ENCODE results near the gene CLCN3.
"Not testable (repeated sequence)": the region's sequence is repeated elsewhere in the genome, so short reads cannot be mapped to it uniquely, and the experiment has no call there.

Gene CLCN3

DNA sequence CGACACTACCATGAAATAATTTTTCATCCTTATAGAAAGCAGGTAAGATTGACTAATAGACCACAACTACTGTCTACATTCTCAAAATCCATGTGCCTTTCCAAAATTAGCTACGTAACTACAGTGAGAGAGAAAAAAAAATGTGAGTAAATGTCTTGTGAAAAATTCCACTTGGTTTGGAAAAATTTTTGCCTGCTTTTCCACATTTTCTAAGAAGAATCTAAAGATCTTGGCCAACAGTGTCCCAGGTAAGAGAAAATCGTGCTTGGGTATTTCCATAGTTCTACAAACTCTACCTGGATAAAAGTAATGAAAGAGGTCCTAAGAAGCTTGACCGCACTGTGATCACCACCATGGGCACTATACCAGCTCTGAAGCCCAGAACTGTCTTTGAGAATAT is 1.4 kb upstream of the CLCN3 start:
- DNase-seq, result no peak

DNA sequence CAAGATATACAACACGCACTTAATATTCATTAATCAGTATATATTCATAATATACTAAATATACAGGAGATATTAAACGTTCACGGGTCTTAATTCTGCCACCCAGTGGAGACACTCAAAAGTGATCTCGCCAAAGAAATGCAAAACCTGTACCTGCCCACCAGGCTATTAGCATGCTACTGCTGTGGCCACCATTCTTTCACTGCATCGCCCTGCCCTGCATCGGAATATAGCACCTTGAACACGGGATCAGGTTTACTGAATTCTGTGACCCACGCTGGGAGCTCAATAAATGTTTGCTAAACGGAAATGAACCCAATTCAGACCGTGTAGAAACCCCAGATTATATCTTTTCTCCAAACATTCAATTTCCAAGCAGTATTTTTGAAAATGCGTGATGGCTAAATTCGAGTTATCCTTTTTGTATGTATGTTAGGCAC is 840 bp upstream of the CLCN3 start:
- peak; percentile 38 for DNase-seq

DNA sequence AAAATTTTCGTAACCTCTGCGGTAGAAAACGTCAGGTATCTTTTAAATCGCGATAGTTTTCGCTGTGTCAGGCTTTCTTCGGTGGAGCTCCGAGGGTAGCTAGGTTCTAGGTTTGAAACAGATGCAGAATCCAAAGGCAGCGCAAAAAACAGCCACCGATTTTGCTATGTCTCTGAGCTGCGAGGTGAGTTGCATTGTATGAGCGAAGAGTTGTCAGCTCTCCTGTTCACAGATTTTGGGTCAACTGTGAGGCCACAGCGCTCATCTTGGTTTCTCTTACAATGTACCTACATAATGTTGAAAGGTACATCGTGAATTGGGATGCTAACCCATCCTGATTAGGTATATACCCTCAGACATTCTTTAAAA is 486 bp downstream of the CLCN3 start:
- DNase-seq, result no peak

DNA sequence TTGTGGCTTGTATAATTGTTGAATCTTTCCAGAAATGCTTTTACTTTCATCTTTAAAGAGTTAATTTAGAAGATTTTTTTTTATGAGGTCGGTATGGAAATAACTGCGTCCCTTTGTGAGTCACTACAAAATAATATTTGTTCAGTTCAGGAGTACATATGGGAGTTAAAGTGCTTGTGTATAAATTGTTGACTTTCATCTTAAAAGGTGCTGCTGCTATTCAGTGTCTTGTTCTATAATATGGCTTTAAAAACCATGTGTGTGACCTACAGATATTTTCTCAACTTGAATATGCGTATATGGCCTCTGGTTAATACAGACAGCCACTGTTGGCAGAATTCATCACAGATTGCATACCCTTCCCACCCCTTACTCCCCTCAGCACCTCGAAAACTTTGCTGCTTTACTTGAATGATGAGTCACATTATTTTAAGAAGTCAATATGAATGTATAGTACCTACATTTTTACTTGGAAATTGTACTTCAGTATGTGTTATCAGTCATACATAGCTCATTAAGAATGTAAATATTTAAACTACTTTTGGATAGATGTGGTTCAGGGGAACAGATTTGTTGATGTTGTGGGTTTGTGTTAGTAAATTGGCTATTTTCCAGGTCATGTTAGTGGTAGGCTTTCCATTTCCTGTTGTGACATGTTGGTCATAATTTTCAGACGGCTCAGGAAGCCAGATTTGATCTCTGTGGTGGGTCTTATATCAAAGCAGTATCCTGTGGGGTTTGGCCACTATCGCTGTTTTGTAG is 1.5 kb downstream of the CLCN3 start:
- DNase-seq, result peak; percentile 69

DNA sequence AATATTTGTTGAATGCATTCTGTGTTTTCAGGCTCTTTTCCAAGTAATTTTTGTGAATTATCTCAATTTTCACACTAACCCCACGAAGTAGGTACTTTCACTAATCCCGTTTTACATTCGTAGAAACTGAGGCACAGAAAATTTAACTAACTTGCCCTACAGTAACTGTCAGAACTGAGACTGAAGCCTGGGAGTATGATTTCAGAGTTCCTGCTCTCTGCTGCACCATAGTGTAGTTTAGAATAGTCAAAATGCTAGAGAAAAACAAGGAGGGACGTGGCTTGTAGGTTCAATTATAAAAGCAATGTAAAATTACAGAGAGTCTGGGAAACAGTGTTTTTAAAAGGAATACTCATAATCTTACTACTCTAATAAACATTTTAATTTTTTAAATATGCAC is 2.2 kb downstream of the CLCN3 start:
- no peak for DNase-seq

DNA sequence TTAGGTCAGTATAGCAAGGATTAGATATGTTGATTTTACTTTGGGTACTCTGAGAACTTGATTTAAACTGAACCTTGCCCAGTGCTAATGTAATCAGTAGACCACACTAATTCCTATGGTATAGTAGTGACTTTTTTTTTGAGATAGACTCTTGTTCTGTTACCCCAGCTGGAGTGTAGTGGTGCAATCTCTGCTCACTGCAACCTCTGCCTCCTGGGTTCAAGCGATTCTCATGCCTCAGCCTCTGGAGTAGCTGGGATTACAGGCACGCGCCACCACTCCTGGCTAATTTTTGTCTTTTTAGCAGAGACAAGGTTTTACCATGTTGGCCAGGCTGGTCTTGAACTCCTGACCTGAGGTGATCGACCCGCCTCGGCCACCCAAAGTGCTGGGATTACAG is 3.6 kb downstream of the CLCN3 start:
- DNase-seq, result not testable (repeated sequence)

DNA sequence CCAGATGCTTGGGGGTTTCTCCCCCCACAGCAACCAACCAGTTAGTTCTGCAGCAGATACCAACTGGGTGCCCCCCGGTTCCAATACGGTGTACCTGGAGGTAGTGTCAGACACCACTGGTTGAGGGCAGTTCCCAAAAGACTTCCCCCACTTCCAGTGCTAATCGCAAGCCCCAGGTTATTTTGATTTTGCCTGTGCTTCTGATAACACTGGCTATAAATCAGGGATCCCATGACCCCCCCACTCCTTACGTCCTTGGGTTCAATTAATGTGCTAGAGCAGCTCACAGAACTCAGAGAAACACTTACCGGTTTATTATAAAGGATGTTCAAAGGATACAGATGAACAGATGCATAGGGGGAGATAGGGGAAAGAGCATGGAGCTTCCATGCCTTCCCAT is 5.5 kb downstream of the CLCN3 start:
- no peak for DNase-seq

DNA sequence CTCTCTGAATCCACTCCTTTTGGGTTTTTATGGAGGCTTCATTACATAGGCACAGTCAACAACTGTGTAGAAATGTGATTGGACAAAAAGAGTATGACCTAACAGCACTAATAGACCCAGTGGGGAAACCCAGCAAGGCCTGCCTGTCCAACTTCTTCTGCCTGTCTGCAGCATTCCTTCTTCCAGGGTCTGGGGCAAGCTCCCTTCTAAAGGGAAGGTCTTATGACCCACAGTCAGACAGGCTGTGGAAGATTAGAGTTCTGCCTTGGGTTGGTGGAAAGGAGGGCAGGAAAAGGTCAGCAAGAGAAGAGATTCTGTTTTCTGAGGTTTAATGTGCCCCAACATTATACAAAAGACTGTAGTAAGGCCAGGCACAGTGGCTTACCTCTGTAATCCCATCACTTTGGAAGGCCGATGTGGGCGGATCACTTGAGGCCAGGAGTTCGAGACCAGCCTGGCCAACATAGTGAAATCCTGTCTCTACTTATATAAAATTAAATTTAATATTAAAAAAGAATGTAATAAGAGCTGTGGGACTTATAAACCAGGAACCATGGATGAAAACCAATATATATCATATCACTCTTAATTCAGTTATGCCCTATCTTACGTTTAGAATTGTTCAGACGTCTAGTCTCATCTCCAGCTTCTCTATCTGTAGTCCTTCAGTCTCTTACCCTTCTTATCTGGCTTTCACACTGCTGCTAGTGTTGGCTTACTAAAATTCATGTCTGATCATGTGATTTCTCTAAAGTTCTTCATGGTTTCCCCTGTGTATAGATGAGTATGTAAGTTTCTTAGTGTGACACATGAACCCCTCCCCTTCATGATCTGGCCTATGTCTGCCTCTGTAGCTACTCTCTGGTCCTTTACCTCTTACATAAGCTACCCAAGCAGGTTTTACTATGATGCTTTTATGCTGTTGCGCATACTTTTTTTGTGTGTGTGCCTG is 6.2 kb downstream of the CLCN3 start:
- DNase-seq, result no peak

DNA sequence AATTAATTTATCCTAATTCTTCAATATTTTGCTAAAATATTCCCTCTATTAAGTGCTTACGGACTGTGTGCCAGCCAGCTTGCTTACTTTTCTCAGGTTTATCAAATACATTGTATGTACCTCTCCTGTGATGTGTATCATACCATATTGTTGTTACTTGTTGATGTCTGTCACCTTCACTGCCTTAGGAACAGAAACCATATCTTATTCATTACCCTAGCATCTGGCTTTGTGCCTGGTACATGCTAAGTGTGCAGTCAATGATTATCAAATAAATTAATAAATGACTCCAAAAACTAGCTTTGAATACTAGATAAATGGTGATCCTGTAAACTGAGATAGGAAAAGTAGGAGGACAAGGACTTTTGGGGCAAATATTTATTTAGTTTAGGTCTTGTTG is 6.9 kb downstream of the CLCN3 start:
- DNase-seq, result no peak

DNA sequence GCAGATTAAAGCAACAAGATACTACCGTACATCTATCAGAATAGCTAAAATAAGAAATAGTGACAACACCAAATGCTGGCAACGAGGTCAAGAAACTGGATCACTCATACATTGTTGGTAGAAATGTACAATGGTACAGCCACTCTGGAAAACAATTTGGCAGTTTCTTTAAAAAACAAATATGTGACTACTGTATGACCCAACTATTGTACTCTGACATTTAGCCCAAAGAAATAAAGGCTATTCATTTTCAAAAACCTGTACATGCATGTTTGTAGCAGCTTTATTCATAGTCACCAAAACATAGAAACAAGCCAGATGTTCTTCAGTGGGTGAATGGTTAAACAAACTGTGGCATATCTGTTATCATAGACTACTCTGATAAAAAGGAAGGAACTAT is 8.2 kb downstream of the CLCN3 start:
- DNase-seq, result no peak

DNA sequence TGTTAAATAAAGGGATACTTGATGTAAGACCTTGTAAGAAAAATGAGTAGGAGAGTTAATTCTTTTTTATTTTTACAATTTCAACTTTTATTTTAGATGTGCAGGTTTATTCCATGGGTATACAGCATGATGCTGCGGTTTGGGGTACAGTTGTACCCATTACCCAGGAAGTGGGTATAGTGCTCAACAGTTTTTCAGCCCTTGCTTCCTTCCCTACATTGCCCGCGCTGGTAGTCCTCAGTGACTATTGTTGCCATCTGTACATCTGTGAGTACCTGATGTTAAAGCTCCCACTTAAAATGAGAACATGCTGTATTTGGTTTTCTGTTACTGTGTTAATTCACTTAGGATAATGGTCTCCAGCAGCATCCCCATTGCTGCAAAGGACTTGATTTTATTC is 9.7 kb downstream of the CLCN3 start:
- DNase-seq, result no peak

DNA sequence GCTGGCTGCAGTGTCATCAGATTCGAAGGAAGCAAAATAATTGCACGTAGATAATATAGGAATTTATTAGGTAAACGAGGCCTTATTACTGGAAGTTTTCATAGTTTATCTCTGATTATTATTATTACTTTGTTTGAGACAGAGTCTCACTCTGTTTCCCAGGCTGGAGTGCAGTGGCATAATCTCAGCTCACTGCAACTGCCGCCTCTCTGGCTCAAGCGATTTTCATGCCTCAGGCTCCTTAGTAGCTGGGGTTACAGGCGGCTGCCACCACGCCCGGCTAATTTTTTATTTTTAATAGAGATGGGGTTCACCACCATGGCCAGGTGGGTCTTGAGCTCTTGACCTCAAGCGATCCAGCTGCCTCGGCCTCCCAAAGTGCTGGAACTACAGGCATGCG is 12.5 kb downstream of the CLCN3 start:
- DNase-seq, result no peak

DNA sequence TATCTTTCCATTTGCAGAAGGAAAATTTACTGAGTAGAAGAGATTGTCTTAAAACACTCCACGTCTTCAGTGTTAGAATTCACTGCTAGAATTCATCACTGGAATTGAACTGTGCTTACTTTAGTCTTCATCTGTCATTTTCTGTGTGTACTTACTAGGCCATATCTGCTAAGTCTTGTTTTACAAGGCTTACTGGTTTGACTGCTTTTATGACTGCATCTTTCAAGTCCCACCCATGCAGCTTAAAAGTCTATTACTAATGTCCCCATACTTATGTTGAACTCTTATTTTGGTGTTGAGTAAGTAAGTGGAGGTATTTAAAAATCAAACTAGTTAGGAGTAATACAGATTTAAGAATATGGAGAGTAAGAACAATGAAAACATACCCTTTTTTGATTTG is 14.6 kb downstream of the CLCN3 start:
- no peak for DNase-seq

DNA sequence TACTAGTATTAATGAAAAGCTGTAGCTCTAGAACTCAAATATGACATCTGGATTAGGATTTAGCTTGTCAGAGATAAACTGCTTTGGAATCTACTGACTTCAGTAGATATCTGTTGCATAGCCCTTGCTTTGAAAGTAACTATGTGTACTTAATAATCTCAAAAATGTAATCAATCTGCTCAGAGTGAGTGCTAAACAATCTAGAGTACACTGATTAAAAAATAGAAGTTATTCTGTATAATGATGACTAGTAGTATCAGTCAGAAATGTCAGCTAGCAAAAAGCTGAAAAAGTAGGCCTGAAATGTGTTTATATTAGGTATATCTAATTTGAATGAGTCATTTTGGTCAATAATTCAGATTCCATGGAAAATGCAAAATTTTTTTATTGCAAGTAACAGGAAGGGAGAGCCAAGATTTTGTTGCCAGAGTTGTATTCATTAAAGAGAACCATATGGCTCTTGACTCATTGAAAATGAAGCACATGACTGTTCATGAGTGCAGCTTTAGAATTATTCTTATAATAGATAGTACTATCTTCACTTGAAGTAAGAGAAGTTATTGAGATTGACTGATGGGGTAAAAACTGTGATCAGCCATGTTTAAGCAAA is 20.0 kb downstream of the CLCN3 start:
- peak; percentile 89 for DNase-seq

DNA sequence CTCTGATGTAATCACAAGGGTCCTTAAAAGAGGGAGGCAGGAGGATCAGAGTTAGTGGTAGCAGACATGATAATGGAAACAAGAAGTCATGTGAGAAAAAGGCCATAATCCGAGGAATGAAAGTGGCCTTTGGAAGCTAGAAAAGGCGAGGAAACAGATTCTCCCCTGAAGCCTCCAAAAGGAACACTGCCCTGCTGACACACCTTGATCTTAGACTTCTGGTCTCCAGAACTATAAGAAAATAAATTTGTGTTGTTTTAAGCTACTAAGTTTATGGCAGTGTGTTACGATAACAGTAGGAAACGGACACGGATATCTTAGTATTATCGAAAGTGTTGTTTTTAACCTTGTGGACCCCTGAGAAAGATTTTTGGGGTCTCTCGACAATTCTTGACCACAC is 24.4 kb downstream of the CLCN3 start:
- no peak for DNase-seq

DNA sequence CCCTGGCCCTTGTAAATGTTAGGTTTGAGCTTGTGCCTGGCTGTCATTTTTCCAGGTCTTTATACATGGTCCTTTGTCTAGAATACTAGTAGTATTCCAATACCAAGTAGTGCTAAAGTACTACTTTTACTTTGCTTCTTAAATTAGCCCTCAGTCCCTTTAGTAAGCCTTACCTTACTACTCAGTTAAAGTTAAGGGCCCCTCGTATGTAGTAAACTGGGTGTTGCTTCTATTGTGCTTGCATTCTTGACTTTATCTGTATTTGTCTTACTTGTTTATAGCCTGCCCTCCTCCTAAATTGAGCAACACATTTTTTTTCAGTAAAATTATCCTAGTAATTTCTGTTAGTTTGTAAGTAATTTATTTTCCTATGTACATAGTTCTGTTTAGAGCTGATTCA is 25.2 kb downstream of the CLCN3 start:
- DNase-seq, result no peak

DNA sequence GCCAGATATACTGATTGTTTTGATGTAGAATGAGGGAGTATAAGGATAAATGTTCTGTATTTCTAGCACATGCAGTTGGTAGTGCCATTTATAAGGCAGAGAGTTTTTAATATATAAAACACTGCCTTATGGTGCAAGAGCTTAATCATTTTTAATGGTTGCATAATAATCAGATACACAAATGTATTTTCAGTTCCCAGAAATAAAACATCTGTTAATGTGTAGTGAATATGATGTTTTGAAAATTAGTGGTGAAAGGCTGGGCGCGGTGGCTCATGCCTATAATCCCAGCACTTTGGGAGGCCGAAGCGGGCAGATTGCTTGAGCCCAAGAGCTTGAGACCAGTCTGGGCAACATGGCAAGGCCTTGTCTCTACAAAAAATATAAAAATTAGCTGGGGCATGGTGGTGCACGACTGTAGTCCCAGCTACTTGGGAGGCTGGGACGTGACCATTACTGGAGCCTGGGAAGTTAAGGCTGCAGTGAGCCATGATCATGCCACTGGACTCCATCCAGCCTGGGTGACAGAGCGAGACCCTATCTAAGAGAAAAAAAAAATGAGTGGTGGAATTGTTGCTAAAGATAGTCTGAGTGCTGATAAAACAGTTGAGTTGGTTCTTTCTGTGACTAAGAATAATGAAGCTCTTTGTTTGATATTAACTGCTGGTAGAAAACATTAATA is 29.3 kb downstream of the CLCN3 start:
- no peak for DNase-seq

DNA sequence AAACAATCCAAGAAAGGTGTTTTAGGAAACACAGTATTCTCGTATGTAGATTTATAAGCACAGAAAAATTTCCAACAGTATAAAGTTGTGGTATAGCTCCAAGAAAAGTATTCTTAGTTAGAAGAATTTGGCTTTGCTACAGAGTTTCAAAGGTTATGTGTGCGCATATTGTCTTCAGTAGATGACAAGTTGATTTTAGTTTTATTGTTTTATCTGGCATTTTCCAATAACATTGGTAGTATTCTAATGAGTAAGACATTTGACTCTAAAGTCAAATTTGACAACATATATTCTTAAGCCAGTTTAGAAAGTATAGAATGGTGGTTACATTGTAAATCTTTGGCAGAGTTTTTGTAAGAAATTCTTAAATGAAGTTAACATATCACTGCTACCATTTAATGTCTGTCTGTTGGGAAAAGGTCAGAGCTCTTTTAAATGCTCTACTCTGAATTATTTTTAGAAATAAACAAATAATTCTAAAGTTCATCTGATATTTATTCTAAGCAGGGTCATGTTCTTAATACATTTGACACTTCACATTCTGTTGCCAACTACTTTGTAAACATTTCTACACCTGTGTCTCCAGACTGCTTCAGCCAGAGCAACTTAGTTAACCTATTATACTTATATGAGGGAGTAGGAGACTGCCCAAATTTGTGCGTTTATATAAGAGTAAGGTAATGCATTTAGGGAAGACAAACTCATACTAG is 30.0 kb downstream of the CLCN3 start:
- DNase-seq, result no peak

DNA sequence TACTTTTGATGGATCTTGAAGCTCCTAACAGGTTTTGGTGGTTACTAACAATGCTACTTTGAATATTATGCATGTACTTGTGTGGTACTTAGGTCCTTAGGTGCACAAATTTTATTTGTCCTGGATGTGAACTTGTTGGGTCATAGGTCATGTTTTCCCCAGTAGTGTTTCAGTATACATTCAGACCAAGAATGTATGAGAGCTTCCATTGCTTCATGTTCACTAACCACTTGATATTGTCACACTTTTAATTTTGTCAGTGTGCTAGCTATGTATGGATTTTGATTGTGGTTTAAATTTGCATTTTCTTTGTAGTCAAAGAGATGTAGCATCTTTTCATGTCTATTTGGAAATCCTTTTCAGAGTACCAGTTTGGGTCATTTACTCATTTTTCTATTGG is 32.2 kb downstream of the CLCN3 start:
- DNase-seq, result no peak

DNA sequence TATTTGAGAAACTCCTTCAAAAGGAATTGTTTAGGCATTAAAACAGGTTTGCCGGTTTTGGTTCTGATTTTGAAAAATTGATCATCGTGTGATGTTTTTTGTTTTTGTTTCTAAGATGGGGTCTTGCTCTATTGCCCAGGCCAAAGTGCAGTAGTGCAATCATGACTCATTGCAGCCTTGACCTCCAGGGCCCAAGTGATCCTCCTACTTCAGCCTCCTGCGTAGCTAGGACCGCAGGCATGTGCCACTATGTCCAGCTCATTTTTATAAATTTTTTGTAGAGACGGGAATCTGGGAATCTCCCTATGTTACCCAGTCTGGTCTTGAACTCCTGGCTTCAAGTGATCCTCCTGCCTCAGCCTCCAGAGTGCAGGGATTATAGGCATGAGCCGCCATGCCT is 35.0 kb downstream of the CLCN3 start:
- DNase-seq, result no peak

DNA sequence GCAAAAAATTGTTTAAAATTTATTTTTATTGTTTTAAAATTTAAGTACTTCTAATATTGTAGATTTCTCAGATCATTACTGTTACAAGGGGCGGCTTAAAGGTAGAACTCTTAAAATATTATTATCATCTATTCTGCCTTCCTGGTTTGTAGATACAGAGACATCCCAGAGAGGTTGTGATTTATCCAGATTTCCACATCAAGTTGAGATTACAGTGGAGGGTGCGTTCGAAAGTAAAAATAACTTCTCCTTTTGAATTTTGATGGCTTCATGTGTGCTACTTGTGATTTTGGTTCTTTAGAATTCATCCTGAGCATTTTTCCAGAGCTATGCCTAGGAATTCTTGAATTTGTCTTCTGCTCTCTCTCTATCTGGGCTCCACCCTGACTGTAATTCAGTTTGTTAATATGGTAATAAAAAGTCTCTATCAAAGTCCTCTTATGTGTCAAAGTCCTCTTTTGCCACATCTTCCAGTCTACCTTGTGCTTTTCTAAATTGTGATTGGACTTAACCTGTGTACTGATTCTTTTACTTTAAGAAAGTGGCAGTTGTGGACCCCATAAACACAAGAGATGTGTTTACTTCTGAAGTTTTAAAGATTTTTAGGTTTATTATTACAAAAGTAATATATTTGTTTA is 37.2 kb downstream of the CLCN3 start:
- no peak for DNase-seq

DNA sequence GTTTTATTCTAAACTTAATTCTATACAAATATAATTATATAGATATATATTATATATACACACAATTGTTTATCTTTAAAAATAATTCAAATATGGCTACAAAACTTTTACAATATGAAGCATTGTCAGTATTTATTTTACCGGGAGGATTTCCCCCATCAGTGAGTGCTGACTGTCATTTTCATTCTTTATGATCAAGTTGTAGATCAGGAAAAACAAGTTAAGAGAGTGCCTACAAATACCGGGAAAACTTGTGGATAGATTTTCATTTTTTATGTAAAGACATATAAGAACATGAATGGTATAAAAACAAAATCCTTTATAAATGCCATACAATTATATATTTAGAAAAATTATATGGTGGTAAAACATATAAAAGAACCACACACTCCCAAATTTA is 37.8 kb downstream of the CLCN3 start:
- DNase-seq, result no peak
